Astrocyte (in vitro differentiated cells and primary cell): Measurements from ENCODE around the gene ABHD17B. TPM values are rescaled to one million over a fixed set of nuclear protein-coding genes. Genes with fewer than 3 reads are reported as not detected.
A peak's percentile ranks its signal among the peaks of the same experiment; 100 is the strongest.

ENCODE experiments used
- DNase-seq: peaks from one replicate; pipeline ENCODE4 v3.0.0-alpha.2; 2010; ENCODE audit warnings: low read depth
- FAIRE-seq: peaks from 2 replicates; lab custom pipeline; 2011; peaks lifted over from hg19 to GRCh38; lab: Jason Lieb, UNC
- H2AFZ ChIP-seq: 2 replicates; pipeline ENCODE4 v1.6.0; 2012; ENCODE audit warnings: low read depth, low read length, inconsistent platforms
- H3K27ac ChIP-seq: 2 replicates; pipeline ENCODE4 v1.5.1; 2011; ENCODE audit warnings: low read depth, low read length, inconsistent platforms
- H3K27me3 ChIP-seq: 2 replicates; pipeline ENCODE4 v1.6.0; 2011; ENCODE audit warnings: low read length, inconsistent platforms; ENCODE audit not compliant: insufficient read depth
- H3K36me3 ChIP-seq: 2 replicates; pipeline ENCODE4 v1.5.1; 2011; ENCODE audit warnings: low read length, inconsistent platforms; ENCODE audit not compliant: insufficient read depth
- H3K4me1 ChIP-seq: 2 replicates; pipeline ENCODE4 v1.5.1; 2011; ENCODE audit warnings: low read length, inconsistent platforms; ENCODE audit not compliant: insufficient read depth
- H3K4me2 ChIP-seq: 2 replicates; pipeline ENCODE4 v1.6.0; 2012; ENCODE audit warnings: low read length, inconsistent platforms
- H3K4me3 ChIP-seq: 2 replicates; pipeline ENCODE4 v1.5.1; 2011; ENCODE audit warnings: low read depth, mild to moderate bottlenecking, low read length, inconsistent platforms; ENCODE audit not compliant: insufficient read depth
- H3K79me2 ChIP-seq: 2 replicates; pipeline ENCODE4 v1.6.0; 2012; ENCODE audit warnings: mild to moderate bottlenecking, low read length, inconsistent platforms; ENCODE audit not compliant: insufficient read depth
- H3K9ac ChIP-seq: 2 replicates; pipeline ENCODE4 v1.6.0; 2012; ENCODE audit warnings: mild to moderate bottlenecking, low read length, inconsistent platforms
- H3K9me3 ChIP-seq: 2 replicates; pipeline ENCODE4 v1.5.1; 2012; ENCODE audit warnings: low read depth, mild to moderate bottlenecking, low read length, inconsistent platforms; ENCODE audit not compliant: insufficient read depth
- H4K20me1 ChIP-seq: 2 replicates; pipeline ENCODE4 v1.6.0; 2012; ENCODE audit warnings: low read length, inconsistent platforms; ENCODE audit not compliant: insufficient read depth
- H3K27ac Mint-ChIP-seq: one replicate; pipeline ENCODE4 v1.8.0; 2021; ENCODE audit warnings: mild to moderate bottlenecking, mixed read lengths; ENCODE audit not compliant: unreplicated experiment
- H3K27me3 Mint-ChIP-seq: one replicate; pipeline ENCODE4 v1.8.0; 2021; ENCODE audit warnings: low read depth, mixed read lengths; ENCODE audit not compliant: unreplicated experiment
- H3K36me3 Mint-ChIP-seq: one replicate; pipeline ENCODE4 v1.8.0; 2021; ENCODE audit warnings: low read depth, mixed read lengths; ENCODE audit not compliant: unreplicated experiment
- H3K4me1 Mint-ChIP-seq: one replicate; pipeline ENCODE4 v1.8.0; 2021; ENCODE audit warnings: low read depth, mixed read lengths; ENCODE audit not compliant: unreplicated experiment
- H3K4me3 Mint-ChIP-seq: one replicate; pipeline ENCODE4 v1.8.0; 2021; ENCODE audit warnings: mild to moderate bottlenecking, moderate library complexity, mixed read lengths; ENCODE audit not compliant: unreplicated experiment
- H3K9me3 Mint-ChIP-seq: one replicate; pipeline ENCODE4 v1.8.0; 2021; ENCODE audit warnings: mild to moderate bottlenecking, mixed read lengths; ENCODE audit not compliant: unreplicated experiment
- CTCF ChIP-seq: IDR thresholded peaks from 2 replicates; pipeline ENCODE4 v1.5.1; 2011; ENCODE audit warnings: low read depth, mild to moderate bottlenecking, inconsistent platforms, low read length, moderate library complexity; ENCODE audit not compliant: insufficient read depth
- EZH2 ChIP-seq: IDR thresholded peaks from 2 replicates; pipeline ENCODE4 v1.6.1; 2012; ENCODE audit warnings: mild to moderate bottlenecking, low read length, inconsistent platforms; ENCODE audit not compliant: insufficient read depth
- total RNA-seq: library from RNA; stranded (reverse); gene quantifications from 2 replicates; pipeline ENCODE4 v1.2.1, GENCODE V29; 2021

The ABHD17B gene
- total RNA-seq, 1 donor from 2014 or later = 21.3 TPM

- no peak overlapping the region for H3K4me3 Mint-ChIP-seq
- no peaks in the 10 kb centered on the region for H3K36me3 ChIP-seq
- no peak overlapping the region for H3K9ac ChIP-seq
- no peaks in the 10 kb centered on the region for H3K27me3 Mint-ChIP-seq
- peak; percentile 26 for FAIRE-seq
- peaks cover 6% of the 10 kb centered on the region for H3K4me1 Mint-ChIP-seq
- H3K27me3 ChIP-seq = no peaks in the 10 kb centered on the region
- H2AFZ ChIP-seq = no peak overlapping the region
- H3K27ac Mint-ChIP-seq = no peak overlapping the region
- H3K27ac ChIP-seq = no peak overlapping the region
- no peak overlapping the region for H3K4me3 ChIP-seq
- H3K9me3 ChIP-seq = no peaks in the 10 kb centered on the region
- no peaks in the 10 kb centered on the region for H3K79me2 ChIP-seq
- H3K4me1 ChIP-seq = no peaks in the 10 kb centered on the region
- no peak overlapping the region for H3K4me2 ChIP-seq
- no peak for DNase-seq
- H4K20me1 ChIP-seq = no peaks in the 10 kb centered on the region
- H3K36me3 Mint-ChIP-seq = peaks cover 14% of the 10 kb centered on the region
- TF ChIP-seq EZH2 = no peak
- TF ChIP-seq CTCF = no peak
- peaks cover 7% of the 10 kb centered on the region for H3K9me3 Mint-ChIP-seq
Observed at GRCh38 chr9:71857159-71857558, 53.8 kb downstream of the ABHD17B start.

GRCh38 chr9:71854811-71855210 is 56.2 kb downstream of the ABHD17B start:
- Histone ChIP-seq H3K36me3 (no peaks in the 10 kb centered on the region), H3K27me3 (no peaks in the 10 kb centered on the region), H2AFZ (no peak overlapping the region), H4K20me1 (no peaks in the 10 kb centered on the region), H3K4me2 (no peak overlapping the region), H3K9me3 (no peaks in the 10 kb centered on the region), H3K9ac (no peak overlapping the region), H3K79me2 (no peaks in the 10 kb centered on the region), H3K27ac (no peak overlapping the region), H3K4me3 (no peak overlapping the region), H3K4me1 (no peaks in the 10 kb centered on the region)
- peaks cover 4% of the 10 kb centered on the region for H3K36me3 Mint-ChIP-seq
- peaks cover under 1% of the 10 kb centered on the region for H3K9me3 Mint-ChIP-seq
- FAIRE-seq = no peak
- H3K4me1 Mint-ChIP-seq = peaks cover 6% of the 10 kb centered on the region
- DNase-seq = no peak
- no peak for TF ChIP-seq EZH2
- no peak overlapping the region for H3K27ac Mint-ChIP-seq
- H3K4me3 Mint-ChIP-seq = no peak overlapping the region
- no peaks in the 10 kb centered on the region for H3K27me3 Mint-ChIP-seq

GRCh38 chr9:71853084-71853483 is 57.9 kb downstream of the ABHD17B start:
- no peak for TF ChIP-seq CTCF
- no peak for TF ChIP-seq EZH2
- no peaks in the 10 kb centered on the region for H3K27me3 ChIP-seq
- H3K4me2 ChIP-seq = no peak overlapping the region
- H2AFZ ChIP-seq = no peak overlapping the region
- peaks cover 2% of the 10 kb centered on the region for H3K4me1 Mint-ChIP-seq
- no peaks in the 10 kb centered on the region for H4K20me1 ChIP-seq
- DNase-seq (no peak), FAIRE-seq (no peak)
- H3K27ac Mint-ChIP-seq = no peak overlapping the region
- no peaks in the 10 kb centered on the region for H3K36me3 ChIP-seq
- no peak overlapping the region for H3K4me3 ChIP-seq
- H3K9ac ChIP-seq = no peak overlapping the region
- H3K9me3 ChIP-seq = no peaks in the 10 kb centered on the region
- peaks cover 6% of the 10 kb centered on the region for H3K9me3 Mint-ChIP-seq
- H3K4me3 Mint-ChIP-seq = no peak overlapping the region
- H3K36me3 Mint-ChIP-seq = peaks cover 3% of the 10 kb centered on the region
- H3K27me3 Mint-ChIP-seq = no peaks in the 10 kb centered on the region
- H3K27ac ChIP-seq = no peak overlapping the region
- H3K79me2 ChIP-seq = no peaks in the 10 kb centered on the region
- no peaks in the 10 kb centered on the region for H3K4me1 ChIP-seq
